Effector CD8-positive, alpha-beta T cell (primary cell): ENCODE measurements around the gene ARPC1B.
"Not testable (repeated sequence)": the region's sequence is repeated elsewhere in the genome, so short reads cannot be mapped to it uniquely, and the experiment has no call there.

Experiments used
- DNase-seq: peaks from one replicate; lab custom pipeline; 2025; lab: John Stamatoyannopoulos, UW
- total RNA-seq, 4 experiments: gene quantifications; one replicate each; lab custom pipeline; 2026; lab: John Stamatoyannopoulos, UW

Gene ARPC1B
- 14.0 to 28.3 (median 14.8) reads per million in 4 experiments for total RNA-seq

DNA sequence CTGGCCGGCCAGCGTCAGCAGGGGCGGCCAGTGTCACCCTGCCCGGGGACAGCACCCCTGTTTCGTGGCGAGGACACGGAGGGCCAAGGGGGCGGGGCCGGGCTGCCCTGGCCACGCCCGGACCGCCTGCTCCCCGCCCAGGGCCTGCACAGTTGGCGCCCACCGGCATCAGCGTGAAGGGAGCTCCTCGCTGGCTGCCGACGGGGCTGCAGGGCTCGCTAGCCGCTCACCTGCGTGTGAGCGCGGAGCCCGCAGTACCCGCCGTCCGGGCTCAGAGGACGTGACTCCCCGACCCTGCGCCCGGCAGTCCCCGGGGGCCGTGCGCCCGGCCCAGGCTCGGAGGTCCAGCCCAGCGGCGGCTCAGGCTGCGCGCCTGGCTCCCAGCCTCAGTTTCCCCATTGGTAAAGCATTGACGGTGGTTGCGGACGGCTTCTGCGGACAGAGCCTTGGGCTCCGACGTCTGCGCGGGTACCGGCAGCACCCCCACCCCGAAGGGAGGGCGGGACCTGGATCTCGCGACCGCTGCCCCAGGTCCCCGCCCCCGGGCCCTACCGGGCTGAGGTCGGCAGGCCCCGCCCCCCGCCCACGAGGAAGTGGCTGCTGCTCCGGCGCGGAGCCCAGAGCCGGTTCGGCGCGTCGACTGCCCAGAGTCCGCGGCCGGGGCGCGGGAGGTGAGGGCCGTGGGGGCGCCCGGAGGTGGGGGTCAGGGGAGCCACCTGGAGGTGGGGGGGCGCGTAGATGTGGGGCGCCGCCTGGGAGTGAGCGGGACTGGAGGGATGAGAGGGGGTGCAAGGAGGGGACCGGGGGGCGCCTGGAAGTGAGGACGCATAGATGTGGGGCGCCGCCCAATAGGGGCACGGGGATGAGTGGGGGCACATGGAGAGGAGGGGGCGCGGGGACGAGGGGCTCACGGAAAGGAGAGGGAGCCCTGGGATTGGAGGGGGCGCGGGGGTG is at the start of gene ARPC1B:
TSS of gene ARPC1B (plus strand) at position 620 of the 954 bp plus-strand sequence. CDS start 10,985 bp downstream, outside the sequence.
- peak; percentile 75 for DNase-seq

DNA sequence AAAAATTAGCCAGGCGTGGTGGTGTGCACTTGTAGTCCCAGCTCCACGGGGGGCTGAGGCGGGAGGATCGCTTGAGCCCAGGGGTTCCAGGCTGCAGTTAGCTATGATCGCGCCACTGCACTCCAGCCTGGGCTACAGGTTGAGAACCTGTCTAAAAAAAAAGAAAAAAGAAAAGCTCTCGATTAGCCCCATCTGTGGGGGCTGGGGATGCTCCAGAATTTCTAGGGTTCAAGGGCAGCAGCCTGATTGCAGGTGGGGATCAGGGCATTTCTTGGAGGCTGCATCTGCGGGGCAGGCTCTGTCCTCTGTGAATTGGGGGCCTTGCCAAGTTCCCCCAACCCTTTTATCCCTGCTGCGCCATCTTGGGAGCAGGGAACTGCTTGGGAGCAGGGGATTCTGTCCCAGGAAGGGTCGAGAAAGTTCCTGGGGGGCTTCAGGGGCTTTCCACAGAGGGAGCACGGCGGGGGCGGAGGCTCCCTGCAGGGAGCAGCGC is 49.5 kb upstream of the ARPC1B start:
- no peak for DNase-seq

DNA sequence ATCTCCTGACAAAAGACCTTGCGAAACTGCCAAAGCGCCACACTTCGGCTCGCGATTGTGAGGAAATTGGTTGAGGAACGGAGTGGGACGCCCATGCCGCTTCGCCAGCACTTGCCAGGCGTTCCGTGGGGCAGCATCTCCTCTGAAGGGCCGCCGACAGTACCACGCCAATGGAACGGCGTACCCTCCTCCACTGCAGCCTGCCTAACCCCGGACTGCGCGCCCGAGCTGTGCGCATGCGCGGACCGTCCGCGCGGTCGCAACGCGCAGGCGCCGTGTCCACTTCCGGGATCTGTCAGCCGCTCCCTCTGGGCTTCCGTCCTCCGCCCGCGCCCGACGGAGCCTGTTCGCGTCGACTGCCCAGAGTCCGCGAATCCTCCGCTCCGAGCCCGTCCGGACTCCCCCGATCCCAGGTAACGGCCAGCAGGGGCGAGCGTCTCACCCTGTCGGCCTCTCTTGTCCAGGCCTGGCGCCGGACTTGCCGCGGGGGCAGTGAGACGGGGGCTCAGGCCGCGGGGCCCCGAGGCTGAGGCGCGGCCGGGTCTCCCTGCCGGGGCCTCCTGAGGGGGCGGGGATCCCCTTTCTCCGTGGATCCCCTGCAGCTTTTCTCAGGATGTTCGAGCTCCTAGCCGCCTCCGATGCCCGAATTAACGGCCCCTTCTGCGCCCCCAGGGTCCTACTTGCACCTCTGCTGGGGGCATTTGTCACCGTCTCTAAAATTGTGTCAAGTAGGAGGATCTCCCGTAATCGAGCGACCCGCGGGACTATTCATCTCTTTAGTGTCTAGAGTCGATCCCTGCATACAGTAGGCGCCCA is 48.7 kb upstream of the ARPC1B start, which contains the start of gene ARPC1A:
TSS of gene ARPC1A (plus strand) at position 307 of the 816 bp plus-strand sequence. CDS start 7,456 bp downstream, outside the sequence.
- DNase-seq = peak; percentile 87

DNA sequence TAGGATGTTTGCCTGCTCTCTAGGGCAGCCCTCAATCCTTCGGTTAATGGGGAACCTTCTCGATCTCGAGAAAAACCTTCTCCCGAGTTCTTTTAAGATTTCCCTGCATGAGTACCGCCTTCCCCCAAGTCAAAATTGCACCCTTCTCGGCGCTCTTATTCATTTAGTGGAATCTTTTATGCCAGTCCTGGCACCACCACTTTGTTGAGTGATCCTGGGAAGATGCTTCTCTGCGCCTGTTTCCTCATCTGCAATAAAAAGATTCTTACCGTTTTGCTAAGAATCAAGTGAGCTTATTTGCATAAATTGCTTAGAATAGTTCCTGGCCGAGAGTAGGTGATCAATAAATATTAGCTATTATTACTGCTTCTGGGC is 48.1 kb upstream of the ARPC1B start:
- DNase-seq = no peak

DNA sequence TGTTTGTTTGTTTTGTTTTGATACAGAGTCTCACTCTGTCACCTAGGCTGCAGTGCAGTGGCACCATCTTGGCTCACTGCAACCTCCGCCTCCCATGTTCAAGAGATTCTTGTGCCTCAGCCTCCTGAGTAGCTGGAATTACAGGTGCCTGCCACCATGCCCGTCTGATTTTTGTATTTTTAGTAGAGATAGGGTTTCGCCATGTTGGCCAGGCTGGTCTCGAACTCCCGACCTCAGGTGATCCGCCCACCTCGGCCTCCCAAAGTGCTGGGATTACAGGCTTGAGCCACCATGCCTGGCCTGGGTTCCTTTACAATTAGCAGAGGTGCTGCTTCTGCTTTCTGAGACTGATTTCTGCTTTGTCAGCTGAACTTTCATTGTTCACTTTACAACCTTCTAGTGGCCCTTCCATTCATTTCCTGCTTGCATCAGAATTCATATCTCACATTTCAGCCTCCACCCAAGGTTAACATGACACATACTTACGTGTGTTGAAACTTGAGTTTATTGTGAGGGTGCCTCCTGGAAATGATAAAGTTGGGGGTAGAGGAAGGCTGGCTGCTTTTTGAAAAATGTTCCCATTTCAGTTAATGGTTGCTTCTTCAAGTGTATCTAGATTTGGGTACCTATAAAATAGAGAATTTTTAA is 44.1 kb upstream of the ARPC1B start:
- DNase-seq = not testable (repeated sequence)

DNA sequence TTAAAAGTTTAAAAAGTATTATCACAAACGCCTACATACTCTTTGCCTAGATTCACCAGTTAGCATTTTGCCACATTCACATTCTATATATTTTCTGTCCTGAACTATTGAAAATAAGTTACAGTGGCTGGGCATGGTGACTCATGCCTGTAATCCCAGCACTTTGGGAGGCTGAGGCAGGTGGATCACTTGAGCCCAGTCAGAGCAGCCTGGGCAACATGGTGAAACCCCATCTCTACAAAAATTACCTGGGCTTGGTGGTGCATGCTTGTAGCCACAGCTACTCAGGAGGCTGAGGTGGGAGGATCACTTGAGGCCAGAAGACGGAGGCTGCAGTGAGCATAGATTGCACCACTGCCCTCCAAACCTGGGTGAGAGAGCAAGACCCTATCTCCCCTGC is 43.5 kb upstream of the ARPC1B start:
- DNase-seq = no peak

DNA sequence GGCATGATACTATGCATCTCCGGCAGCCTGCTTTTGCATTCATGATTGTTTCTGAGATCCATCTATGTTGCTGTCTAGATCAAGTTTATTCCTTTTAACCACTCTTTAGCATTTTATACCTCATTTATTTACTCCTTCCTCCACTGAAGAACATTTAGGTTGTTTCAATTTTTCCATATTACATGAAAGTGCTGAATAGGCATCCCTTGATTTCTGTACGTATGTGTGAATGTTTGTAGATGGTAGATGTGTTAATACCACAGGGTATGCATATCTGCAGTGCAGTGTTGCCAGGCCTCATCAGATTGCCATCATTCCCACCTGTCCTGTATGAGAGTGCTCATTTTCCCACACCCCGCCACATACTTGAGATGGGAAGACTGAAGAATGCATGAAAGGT is 34.9 kb upstream of the ARPC1B start:
- no peak for DNase-seq

DNA sequence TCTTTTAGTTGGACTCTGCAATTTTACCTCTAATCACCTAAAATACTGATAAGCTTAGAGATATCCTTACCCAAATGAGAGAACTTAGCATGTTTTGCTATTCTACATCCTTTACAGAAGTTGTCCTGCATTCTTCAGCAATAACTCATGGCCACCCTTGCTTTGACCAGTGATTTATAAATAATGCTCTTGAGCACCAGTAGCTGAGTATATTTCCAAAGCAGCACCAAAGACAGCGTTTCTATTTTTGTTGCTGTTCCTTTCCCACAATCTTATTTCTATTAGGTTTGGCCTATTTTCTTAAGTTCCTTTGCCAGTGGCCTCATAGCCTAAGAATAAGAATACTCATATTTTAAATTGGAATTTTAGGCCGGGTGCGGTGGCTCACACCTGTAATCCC is 33.9 kb upstream of the ARPC1B start:
- DNase-seq = no peak

DNA sequence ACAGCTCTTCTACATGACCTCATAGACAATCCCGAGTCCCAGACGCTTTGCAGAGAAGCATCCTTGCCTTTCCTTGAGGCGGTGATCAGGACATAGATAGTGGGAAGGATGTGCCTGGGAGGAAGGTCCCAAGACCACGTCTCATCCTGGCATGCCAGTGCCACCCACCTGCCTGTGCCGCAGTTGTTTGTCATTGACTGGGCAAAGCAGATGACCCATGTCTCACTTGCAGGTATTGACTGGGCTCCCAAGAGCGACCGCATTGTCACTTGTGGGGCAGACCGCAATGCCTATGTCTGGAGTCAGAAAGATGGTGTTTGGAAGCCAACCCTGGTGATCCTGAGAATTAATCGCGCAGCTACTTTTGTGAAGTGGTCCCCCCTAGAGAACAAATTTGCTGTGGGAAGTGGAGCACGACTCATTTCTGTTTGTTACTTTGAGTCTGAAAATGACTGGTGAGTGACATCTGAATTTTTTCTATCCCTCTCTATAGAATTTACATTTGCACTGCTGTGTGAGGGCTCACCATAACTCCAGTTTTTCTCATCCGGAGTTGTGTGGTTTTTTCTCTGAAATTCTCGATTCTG is 30.4 kb upstream of the ARPC1B start:
- DNase-seq = no peak

DNA sequence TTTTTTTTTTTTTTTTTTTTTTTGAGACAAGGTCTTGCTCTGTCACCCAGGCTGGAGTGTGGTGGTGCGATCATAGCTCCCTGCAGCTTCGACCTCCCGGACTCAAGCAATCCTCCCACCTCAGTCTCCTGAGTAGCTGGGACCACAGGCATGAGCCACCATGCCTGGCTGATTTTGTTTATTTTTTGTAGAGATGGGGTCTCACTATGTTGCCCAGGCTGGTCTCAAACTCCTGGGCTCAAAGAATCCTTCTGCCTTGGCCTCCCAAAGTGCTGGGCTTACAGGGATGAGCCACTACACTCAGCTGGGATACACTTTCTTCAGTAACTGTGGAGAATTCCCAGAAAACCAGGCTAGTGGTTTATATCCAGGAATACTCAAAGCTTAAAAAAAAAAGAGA is 23.9 kb upstream of the ARPC1B start:
- DNase-seq = not testable (repeated sequence)

DNA sequence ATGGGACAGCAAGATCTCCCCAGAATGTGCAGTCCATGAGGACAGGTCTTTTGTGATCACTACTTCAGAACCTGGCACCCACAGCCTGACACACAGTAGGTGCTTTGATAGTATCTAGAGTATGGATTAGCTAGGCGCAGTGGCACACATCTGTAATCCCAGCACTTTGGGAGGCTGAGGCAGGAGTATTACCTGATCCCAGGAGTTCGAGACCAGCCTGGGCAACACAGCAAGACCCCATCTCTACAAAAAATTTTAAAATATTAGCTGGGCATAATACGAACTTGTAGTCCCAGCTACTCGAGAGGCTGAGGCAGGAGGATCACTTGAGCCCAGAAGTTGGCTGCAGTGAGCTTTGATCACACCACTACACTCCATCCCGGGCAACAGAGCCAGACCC is 22.3 kb upstream of the ARPC1B start:
- no peak for DNase-seq

DNA sequence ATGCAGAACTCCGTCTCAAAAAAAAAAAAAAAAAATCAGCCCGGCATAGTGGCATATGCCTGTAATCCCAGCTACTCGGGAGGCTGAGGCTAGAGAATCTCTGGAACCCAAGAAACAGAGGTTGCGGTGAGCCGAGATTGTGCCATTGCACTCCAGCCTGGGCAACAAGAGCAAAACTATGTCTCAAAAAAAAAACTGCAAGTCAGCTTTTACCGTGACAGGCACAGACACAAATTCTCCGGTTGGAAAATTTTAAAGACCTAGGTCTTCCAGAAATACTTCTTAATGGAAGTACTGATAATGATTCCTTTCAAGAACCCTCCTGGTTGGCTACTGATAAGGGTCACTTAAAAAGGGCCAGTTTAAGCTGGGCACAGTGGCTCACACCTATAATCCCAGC is 19.4 kb upstream of the ARPC1B start:
- DNase-seq = no peak

DNA sequence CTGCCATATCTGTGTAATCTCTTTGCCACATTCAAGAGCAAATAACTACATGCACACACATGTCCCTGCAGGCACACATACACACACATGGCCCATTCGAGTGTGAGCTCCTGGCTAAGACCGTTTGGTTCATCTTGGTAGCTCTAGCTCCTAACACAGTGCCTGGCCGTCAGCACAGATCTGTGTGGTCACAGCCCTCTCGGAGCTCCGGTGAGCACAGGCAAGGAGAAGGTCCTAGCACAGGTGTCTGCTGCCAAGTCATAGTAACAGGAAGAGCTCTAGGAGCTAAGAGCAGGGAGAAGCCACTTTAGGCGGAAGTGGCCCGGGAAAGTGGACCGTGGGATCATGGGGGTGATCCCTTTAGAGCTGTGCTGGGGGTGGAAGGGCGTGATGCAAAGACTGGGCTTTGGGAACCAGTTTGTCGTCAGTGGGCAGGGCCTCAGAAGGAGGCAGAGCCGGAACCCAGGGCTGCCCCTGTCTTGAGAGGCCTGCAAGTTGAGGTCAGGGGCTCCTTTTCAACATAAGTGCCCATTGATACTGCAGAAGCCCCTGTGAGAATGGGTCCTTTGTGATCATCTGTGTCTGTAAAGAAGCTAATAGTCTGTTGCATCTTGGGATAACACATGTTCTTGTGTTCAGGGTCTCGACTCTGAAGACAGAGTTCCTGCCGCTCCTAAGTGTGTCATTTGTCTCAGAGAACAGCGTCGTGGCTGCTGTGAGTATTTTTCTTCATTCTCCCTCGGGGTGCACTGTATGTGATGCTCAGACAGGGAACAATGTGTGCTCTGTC is 16.6 kb upstream of the ARPC1B start:
- no peak for DNase-seq

DNA sequence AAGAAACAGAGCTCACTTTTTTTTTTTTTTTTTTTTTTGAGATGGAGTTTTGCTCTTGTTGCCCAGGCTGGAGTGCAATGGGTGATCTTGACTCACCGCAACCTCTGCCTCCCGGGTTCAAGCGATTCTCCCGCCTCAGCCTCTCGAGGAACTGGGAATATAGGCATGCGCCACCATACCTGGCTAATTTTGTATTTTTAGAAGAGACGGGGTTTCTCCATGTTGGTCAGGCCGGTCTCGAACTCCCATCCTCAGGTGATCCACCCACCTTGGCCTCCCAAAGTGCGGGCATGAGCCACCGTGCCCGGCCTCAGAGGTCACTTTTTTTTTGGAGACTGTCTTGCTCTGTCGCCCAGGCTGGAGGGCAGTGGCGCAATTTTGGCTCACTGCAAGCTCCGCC is 16.0 kb upstream of the ARPC1B start:
- DNase-seq = not testable (repeated sequence)

DNA sequence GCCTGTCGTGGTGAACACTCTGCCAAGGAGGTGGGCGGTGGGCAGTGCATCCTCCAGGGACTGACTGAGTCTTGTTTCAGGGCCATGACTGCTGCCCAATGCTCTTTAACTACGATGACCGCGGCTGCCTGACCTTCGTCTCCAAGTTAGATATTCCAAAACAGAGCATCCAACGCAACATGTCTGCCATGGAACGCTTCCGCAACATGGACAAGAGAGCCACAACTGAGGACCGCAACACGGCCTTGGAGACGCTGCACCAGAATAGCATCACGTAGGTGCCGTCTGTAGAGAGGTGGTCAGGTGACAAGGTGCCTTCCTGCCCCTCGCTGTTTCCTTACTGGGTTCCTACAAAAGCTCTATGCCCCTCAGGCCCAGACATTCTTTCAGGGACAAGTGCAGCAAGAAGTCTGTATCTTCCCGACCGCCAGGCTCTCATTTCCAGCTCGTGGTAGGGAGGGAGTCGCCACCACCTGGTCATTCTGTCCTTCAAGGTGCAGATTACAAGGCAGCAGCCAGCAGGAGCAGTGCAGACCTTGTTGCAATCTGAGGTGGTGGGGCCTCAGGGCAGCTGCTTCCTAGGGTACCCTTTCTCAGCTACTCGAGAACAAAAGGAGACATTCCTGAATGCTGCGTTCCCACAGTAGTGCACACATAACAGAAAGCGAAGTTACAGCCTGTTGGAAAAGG is 14.9 kb upstream of the ARPC1B start:
- DNase-seq = no peak

DNA sequence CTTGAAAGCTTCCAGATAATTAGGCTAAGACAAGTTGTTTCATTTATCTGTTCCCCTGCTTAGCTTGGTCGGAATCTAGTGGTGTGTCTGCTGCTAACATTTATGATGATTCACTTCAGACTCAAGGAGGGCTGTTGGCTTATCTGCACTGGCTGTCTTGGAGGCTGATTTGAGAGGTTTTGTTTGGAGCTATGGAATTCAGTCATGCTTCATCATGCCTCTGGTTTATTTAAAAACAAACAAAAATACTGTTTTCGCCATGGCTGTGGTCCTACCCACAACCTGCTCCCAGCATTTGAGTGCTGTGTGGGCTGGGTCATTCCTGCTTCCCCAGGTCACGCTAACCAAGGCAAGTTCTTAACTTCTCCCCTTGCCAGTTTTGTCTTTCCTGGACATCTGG is 11.7 kb upstream of the ARPC1B start:
- no peak for DNase-seq

DNA sequence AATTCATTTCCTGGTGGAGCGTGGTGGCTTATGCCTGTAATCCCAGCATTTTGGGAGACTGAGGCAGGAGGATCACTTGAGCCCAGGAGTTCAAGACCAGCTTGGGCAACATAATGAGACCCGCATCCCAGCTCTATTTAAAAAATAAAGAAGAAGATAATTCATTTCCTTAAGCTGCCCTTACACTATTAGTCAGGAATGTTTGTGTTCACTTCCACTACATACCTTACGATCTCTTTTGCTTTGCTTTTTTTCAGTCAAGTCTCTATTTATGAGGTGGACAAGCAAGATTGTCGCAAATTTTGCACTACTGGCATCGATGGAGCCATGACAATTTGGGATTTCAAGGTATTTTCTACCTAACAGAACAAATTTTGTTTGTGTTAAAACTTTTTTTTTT is 11.2 kb upstream of the ARPC1B start:
- no peak for DNase-seq

DNA sequence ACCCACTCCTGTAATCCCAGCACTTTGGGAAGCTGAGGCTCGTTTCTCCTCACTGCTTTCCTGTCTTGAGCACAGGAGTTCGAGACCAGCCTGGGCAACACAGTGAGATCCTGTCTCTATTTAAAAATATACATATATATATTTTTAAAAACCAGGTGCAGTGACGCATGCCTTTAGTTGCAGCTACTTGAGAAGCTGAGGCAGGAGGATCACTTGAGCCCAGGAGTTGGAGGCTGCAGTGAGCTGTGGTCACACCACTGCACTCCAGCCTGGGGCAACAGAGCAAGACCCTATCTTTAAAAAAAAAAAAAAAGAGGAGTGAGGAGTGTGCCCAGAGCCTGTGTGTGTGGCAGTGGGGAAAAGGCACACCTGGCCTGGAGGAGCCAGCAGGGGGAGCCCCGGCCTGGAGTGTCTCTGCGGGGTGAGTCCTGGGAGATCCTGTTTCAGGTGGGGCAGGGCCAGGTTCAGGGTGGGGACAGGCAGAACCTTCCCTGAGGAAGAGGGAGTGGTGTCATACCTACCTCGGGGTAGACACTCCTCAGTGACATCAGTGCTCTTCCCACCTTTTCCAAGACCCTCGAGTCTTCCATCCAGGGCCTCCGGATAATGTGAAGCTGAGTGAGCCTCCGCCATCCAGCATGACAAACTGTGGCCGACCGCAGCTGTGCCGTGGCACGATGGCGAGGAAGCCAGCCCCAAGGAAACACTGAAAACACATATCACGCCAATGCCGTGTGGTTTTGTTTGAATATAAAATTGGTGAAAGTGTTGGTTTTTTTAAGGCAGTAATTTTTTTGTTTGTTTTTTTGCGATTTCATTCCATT is 9.0 kb upstream of the ARPC1B start:
- DNase-seq = peak; percentile 62

DNA sequence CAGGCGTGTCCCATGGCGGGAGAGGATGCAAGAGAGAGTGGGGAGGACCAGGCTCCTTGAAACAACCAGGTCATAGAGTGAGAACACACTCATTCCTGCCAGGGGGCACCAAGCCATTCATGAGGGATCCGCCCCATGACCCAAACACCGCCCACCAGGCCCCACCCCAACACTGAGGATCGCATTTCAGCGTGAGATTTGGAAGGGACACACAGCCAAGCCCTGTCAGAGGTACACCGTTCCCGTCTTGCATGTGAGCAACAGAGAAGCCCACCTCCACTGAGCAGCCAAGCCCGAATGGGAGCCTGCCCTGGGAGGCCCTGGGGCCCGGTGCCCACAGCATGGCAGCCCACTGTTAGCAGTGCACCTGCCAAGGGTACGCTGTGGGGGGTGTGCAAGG is 7.9 kb upstream of the ARPC1B start:
- DNase-seq = no peak
